GM12878 (cell line): Measurements from ENCODE around the gene RPL27. TPM values are rescaled to one million over a fixed set of nuclear protein-coding genes. Genes with fewer than 3 reads are reported as not detected.

ENCODE experiments used
- BHLHE40 ChIP-seq, 2 experiments: fragments of 450-650 bp in 1 of 2; IDR thresholded peaks; 2 replicates each; pipeline ENCODE4 v1.6.1; 2011 to 2017; ENCODE audit warnings: low read depth in 2 of 2, borderline replicate concordance in 1 of 2, improper control_type of control experiment in 1 of 2, low read length in 1 of 2, mild to moderate bottlenecking in 1 of 2
- BMI1 ChIP-seq: fragments of 450-650 bp; IDR thresholded peaks from 2 replicates; pipeline ENCODE4 v1.6.1; 2016; ENCODE audit warnings: mild to moderate bottlenecking, moderate library complexity, borderline replicate concordance
- DPF2 ChIP-seq: fragments of 450-650 bp; IDR thresholded peaks from 2 replicates; pipeline ENCODE4 v1.6.1; 2017; ENCODE audit warnings: mild to moderate bottlenecking
- EGR1 ChIP-seq, 2 experiments: IDR thresholded peaks; 1 replicate in 1 of 2; 2 replicates in 1 of 2; pipeline ENCODE4 v1.6.1; 2011 to 2012; ENCODE audit warnings: low read depth in 2 of 2, low read length in 2 of 2, borderline replicate concordance in 1 of 2, mild to moderate bottlenecking in 1 of 2, moderate library complexity in 1 of 2
- EZH2 ChIP-seq: IDR thresholded peaks from 2 replicates; pipeline ENCODE4 v1.6.1; 2012; ENCODE audit warnings: low read depth, mild to moderate bottlenecking, control low read depth, inconsistent platforms, low read length, borderline replicate concordance; ENCODE audit not compliant: control insufficient read depth
- GATAD2B ChIP-seq: fragments of 450-650 bp; conservative IDR thresholded peaks from 2 replicates; pipeline ENCODE4 v1.6.1; 2017; ENCODE audit warnings: low read depth, mild to moderate bottlenecking, moderate library complexity
- IKZF1 ChIP-seq: fragments of 450-650 bp; conservative IDR thresholded peaks from 2 replicates; pipeline ENCODE4 v1.6.1; 2017; ENCODE audit warnings: antibody characterized with exemption, mild to moderate bottlenecking
- JUND ChIP-seq: IDR thresholded peaks from 2 replicates; pipeline ENCODE4 v1.6.1; 2012; ENCODE audit warnings: low read depth, mild to moderate bottlenecking, low read length, improper control_type of control experiment, moderate library complexity
- KLF5 ChIP-seq: fragments of 450-650 bp; IDR thresholded peaks from 2 replicates; pipeline ENCODE4 v1.6.1; 2014; ENCODE audit warnings: mild to moderate bottlenecking; ENCODE audit not compliant: partially characterized antibody
- MEF2B ChIP-seq: fragments of 450-650 bp; IDR thresholded peaks from 2 replicates; pipeline ENCODE4 v1.6.1; 2018; ENCODE audit warnings: mild to moderate bottlenecking, moderate library complexity; ENCODE audit not compliant: partially characterized antibody, poor library complexity, severe bottlenecking
- MXI1 ChIP-seq: fragments of 150-350 bp; IDR thresholded peaks from 2 replicates; pipeline ENCODE4 v1.6.1; 2011; ENCODE audit warnings: low read depth, mild to moderate bottlenecking, inconsistent platforms, low read length, improper control_type of control experiment
- PAX5 ChIP-seq: IDR thresholded peaks from 2 replicates; pipeline ENCODE4 v1.6.1; 2011; ENCODE audit warnings: low read depth, low read length, borderline replicate concordance
- PKNOX1 ChIP-seq: fragments of 450-650 bp; IDR thresholded peaks from 2 replicates; pipeline ENCODE4 v1.6.1; 2016; ENCODE audit warnings: mild to moderate bottlenecking
- POLR2AphosphoS5 ChIP-seq: IDR thresholded peaks from 2 replicates; pipeline ENCODE4 v1.6.1; 2011; ENCODE audit warnings: mild to moderate bottlenecking, low read length, inconsistent platforms
- SIN3A ChIP-seq: IDR thresholded peaks from 2 replicates; pipeline ENCODE4 v1.6.1; 2012; ENCODE audit warnings: low read depth, low read length, improper control_type of control experiment
- TAF1 ChIP-seq: IDR thresholded peaks from 2 replicates; pipeline ENCODE4 v1.6.1; 2011; ENCODE audit warnings: mild to moderate bottlenecking, low read depth, low read length, borderline replicate concordance
- YY1 ChIP-seq: IDR thresholded peaks from 2 replicates; pipeline ENCODE4 v1.6.1; 2011; ENCODE audit warnings: low read depth, mild to moderate bottlenecking, low read length
- ZNF207 ChIP-seq: fragments of 450-650 bp; IDR thresholded peaks from 2 replicates; pipeline ENCODE4 v1.6.1; 2014; ENCODE audit warnings: antibody characterized with exemption, mild to moderate bottlenecking, borderline replicate concordance
- ZNF592 ChIP-seq: fragments of 450-650 bp; IDR thresholded peaks from 2 replicates; pipeline ENCODE4 v1.6.1; 2017; ENCODE audit warnings: mild to moderate bottlenecking, moderate library complexity
- polyA plus RNA-seq, 11 experiments: library from polyadenylated mRNA; depleted of rRNA in 4 of 11; unstranded in 6 of 11; stranded (reverse) in 5 of 11; fragments of >200 nt; fragmentation: Nextera tagmentation in 4 of 11; fragmentation: Illumina TruSeq in 1 of 11; extraction: Ambion mirVana in 4 of 11; extraction: Trizol in 1 of 11; gene quantifications; 1 replicate in 1 of 11; 2 replicates in 10 of 11; pipeline versions ENCODE4 v1.2.1 to v1.2.3, GENCODE V29; 2011 to 2016; ENCODE audit warnings: inconsistent platforms in 2 of 11, missing spikeins in 2 of 11, low read depth in 1 of 11
- total RNA-seq, 4 experiments: library from RNA; depleted of rRNA in 3 of 4; stranded (reverse); fragments of >200 nt in 3 of 4; fragmentation: Illumina TruSeq in 1 of 4; extraction: Trizol in 1 of 4; gene quantifications; 2 replicates each; pipeline versions ENCODE4 v1.2.1 to v1.2.3, GENCODE V29; 2013 to 2021
- TF ChIP-seq, protein P1 (sequence below): fragments of 450-650 bp; IDR thresholded peaks from 2 replicates; pipeline ENCODE4 v1.6.1; 2018; ENCODE audit warnings: mild to moderate bottlenecking, low read depth, moderate library complexity; ENCODE audit not compliant: partially characterized antibody
- TF ChIP-seq, protein P2 (sequence below): IDR thresholded peaks from 2 replicates; pipeline ENCODE4 v1.6.1; 2011; ENCODE audit warnings: low read depth, low read length, improper control_type of control experiment, borderline replicate concordance

Gene RPL27
- total and polyA plus RNA-seq, 10 of the 15 experiments (the other 5 are each of a cell fraction or from before 2014, with no cell fraction given), result 1,748 to 6,934 (median 3,779) TPM

GRCh38 chr17:42980274-42980765, 17.9 kb upstream of the RPL27 start, which contains the start of gene RUNDC1 (continued):
- TF ChIP-seq, protein P1, sequence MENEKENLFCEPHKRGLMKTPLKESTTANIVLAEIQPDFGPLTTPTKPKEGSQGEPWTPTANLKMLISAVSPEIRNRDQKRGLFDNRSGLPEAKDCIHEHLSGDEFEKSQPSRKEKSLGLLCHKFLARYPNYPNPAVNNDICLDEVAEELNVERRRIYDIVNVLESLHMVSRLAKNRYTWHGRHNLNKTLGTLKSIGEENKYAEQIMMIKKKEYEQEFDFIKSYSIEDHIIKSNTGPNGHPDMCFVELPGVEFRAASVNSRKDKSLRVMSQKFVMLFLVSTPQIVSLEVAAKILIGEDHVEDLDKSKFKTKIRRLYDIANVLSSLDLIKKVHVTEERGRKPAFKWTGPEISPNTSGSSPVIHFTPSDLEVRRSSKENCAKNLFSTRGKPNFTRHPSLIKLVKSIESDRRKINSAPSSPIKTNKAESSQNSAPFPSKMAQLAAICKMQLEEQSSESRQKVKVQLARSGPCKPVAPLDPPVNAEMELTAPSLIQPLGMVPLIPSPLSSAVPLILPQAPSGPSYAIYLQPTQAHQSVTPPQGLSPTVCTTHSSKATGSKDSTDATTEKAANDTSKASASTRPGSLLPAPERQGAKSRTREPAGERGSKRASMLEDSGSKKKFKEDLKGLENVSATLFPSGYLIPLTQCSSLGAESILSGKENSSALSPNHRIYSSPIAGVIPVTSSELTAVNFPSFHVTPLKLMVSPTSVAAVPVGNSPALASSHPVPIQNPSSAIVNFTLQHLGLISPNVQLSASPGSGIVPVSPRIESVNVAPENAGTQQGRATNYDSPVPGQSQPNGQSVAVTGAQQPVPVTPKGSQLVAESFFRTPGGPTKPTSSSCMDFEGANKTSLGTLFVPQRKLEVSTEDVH, result peak; percentile 21
- TF ChIP-seq SIN3A (peak; percentile 45; the same call in 1 of the 2 replicates), BHLHE40 (IDR thresholded peaks at IDR 0.05; ENCODE audit: borderline replicate concordance in 1 of 2, low read depth in 2 of 2, low read length in 1 of 2) (0 out of 4 replicates have a peak, but pooled peaks of 1 of the 2 experiments have one; percentile 36), PKNOX1 (peak; percentile 41; the same call in 1 of the 2 replicates), IKZF1 (0 out of 2 replicates have a peak, but pooled peaks have one; percentile 4), BMI1 (peak; percentile 98), GATAD2B (no peak; the same call in 1 of the 2 replicates), TAF1 (peak; percentile 76; the same call in 1 of the 2 replicates), PAX5 (peak; percentile 59; the same call in 1 of the 2 replicates), POLR2AphosphoS5 (no peak), MEF2B (peak; percentile 97), KLF5 (peak; percentile 76), EGR1 (IDR thresholded peaks at IDR 0.05; ENCODE audit: borderline replicate concordance in 1 of 2, low read depth in 2 of 2, low read length in 2 of 2) (0 out of 3 replicates have a peak, but pooled peaks of 1 of the 2 experiments have one; percentile 9), ZNF592 (no peak), JUND (0 out of 2 replicates have a peak, but pooled peaks have one; percentile 3), DPF2 (peak; percentile 77), YY1 (peak; percentile 97), MXI1 (peak; percentile 82), ZNF207 (peak; percentile 68; the same call in 1 of the 2 replicates), EZH2 (no peak)
- TF ChIP-seq, protein P2, sequence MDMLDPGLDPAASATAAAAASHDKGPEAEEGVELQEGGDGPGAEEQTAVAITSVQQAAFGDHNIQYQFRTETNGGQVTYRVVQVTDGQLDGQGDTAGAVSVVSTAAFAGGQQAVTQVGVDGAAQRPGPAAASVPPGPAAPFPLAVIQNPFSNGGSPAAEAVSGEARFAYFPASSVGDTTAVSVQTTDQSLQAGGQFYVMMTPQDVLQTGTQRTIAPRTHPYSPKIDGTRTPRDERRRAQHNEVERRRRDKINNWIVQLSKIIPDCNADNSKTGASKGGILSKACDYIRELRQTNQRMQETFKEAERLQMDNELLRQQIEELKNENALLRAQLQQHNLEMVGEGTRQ, result no peak
